Kasumi-1 (cell line): Measurements from ENCODE around the gene ERBB3.
"Not testable (repeated sequence)": the region's sequence is repeated elsewhere in the genome, so short reads cannot be mapped to it uniquely, and the experiment has no call there.

Source experiments
- DNase-seq, 2 experiments: peaks; one replicate each; lab custom pipeline; 2025; lab: John Stamatoyannopoulos, UW

The ERBB3 gene

DNA sequence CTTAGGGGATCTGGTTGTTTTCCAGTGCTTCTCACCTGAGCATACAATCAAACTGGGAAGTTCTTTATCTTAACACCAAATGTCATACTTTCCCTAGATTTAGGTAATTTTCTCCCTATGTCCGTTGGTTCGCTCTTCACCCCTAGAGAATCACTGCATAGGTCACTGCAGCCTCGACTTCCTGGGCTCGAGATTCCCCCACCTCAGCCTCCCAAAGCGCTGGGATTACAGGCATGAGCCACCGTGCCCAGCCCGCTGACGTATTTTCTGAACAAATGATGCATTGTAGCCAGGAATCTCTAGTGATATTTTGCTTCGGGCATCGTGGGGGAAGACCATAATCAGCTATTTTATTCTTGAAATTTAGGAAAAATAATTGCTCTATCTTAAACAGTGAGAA is 35.4 kb downstream of the ERBB3 start:
- no peak for DNase-seq

DNA sequence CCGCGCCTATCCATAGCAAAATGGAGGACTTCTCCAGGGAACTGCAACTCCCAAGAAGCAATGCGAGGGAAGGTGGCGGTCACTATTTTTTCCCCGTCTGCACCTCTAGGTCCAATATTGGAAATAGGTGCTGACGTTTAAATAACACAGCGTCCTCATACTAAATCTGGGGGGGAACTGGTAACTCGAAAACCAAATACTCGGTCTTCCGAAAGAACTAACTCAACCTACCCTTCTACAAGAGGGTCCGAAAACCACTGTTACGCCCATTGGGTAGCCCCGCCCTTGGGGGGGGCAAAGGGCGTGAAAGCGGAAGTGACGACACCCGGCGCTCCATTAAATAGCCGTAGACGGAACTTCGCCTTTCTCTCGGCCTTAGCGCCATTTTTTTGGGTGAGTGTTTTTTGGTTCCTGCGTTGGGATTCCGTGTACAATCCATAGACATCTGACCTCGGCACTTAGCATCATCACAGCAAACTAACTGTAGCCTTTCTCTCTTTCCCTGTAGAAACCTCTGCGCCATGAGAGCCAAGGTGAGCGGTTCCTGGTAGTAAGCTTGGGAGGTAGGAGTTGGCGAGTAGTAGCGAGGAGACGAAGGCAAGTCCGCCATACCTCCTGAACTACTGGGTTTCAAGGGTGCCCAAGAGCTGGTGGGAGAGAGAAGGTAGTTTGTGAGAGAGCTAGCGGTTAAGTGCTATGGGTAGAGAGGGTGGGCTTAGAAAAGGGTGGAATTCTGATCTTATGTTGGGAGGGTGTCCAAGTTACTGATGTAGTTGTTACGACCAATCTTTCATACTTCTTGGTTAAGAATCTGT is 36.5 kb downstream of the ERBB3 start, which contains the start of gene RPL41:
TSS of gene RPL41 (plus strand) at position 367 of the 815 bp plus-strand sequence.
- DNase-seq, result peak; percentile 94 to 96

- DNase-seq, result not testable (repeated sequence)
Measured at GRCh38 chr12:56117082-56117706, 37.2 kb downstream of the ERBB3 start.

DNA sequence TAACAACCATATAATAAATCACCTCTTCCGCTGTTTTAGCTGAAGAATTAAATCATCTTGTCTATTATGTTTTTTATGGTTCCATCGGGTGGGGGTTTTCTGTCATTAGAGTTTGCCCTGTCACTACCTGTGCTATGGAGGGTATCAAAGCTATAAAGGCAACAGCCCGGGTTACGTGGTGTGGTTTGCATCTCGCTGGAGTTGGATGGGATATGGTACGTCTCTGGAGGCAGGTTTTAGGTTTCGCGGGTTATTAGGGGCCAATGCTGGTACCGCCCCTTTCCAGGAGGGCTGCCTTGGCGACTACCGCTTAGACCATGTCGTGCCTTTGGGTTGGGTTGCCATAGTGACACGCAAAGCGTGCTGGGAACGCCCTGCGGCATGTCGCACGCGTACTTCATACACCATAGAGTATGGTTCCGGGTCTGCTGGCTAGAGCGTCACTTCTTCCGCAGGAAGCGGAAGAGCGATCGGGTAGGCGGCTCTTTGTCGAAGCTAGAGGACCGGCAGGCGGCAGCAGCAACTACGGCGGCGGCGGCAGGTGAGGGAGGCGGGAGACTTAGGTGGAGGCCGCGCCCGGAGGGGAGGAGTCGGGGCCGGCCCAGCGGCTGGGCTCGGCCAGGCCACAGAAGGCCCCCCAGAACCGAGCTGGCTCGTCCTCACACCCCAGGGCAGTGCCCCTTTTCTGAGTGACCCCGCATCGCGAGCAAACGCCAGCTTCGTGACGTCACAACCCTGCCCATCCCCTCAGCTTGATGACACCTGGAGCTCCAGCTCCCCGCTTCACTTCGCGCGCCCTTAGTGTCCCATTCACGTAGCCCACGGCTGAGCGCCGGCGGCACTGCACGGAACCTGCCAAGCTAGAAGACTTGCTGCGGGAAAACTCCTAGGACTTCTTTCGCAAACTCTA is 38.1 kb downstream of the ERBB3 start, which contains the start of gene ZC3H10:
TSS of gene ZC3H10 (plus strand) at position 489 of the 910 bp plus-strand sequence. CDS start 2,297 bp downstream, outside the sequence.
- DNase-seq, result peak; percentile 98 to 99

DNA sequence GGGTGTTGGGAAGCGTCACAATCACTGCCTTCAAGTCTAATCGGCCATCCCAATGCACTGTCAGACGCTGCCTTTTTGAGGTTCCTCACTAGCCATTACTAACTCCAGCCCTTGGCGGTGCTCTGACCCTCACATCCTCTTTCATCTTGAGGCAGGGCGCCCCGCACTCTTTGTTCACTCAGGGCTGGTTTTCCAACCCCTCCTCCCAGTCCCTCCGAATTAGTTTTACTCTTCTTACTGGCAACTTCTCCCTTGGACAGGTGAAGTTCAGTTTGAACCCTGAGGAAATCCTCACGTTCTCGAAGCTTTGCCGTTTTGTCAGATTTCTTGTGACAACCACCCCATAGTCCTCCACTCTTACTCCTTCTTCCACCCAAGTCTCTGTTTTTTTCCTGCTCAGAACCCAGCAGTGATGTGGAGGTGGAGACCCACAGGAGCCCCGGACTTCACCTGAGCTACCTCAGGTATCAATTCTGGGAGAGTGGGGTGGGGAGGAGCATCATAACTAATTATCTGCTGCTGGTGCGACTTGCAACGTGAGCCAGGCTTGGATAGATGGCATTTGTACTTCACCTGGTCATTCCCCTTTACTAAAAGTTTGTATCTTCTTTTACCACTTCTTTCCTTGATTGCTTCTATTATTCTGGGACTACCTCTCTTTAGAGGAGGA is 38.9 kb downstream of the ERBB3 start:
- DNase-seq, result no peak

DNA sequence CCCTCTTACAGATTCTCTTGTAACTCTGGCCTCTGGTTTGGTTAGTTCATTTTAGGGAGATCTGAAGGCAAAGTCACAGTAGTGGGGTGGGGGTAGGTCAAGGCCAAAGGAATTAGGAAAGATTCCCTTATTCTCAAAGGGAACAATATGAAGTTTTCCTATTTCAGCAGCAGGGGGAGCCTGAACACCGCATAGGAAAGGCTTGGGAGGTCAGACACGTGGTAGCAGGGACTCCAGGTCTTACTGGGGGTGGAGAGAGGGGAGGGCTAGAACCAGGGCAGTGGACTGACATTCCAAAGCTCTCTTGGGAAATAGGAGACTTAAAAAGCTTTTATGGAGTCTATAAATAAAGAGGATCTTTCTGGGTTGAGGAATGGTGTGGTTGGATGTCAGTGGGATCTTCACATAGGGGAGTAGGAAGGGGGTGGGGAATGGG is 39.4 kb downstream of the ERBB3 start:
- DNase-seq, result peak; percentile 91 to 94

GRCh38 chr12:56120158-56120846 is 40.3 kb downstream of the ERBB3 start:
- DNase-seq, result no peak

GRCh38 chr12:56121204-56121870 is 41.4 kb downstream of the ERBB3 start:
- no peak for DNase-seq

- DNase-seq, result no peak
Measured at GRCh38 chr12:56122637-56123036, 42.7 kb downstream of the ERBB3 start.

- no peak for DNase-seq
Measured at GRCh38 chr12:56124133-56124532, 44.2 kb downstream of the ERBB3 start.

GRCh38 chr12:56126732-56127239 is 46.8 kb downstream of the ERBB3 start:
- peak; percentile 39 to 45 for DNase-seq

DNA sequence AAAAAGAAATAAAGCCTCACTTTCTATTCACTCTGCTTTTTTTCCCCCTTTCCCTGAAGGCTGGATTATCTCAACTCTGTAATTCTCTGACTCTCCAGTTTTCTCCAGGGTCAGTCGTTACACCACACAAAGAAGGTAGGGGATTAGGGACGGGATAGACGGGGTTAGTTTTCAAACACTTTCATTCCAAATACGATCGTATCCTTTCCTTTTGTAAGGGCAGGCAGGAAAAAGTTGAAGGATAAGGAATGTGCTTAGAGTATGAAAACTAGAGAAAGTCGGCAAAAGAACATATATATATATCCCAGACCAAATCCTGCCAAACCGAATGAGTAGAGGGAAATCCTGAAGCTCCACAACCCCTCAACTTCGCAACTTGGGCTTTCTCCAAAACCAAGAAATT is 47.5 kb downstream of the ERBB3 start:
- DNase-seq, result no peak

- DNase-seq, result peak; percentile 99
Measured at GRCh38 chr12:56127888-56128669, 48.1 kb downstream of the ERBB3 start, which contains the start of gene ESYT1. ESYT1 (plus strand) TSS chr12:56128267; CDS start chr12:56128320, 53 bp downstream.

DNA sequence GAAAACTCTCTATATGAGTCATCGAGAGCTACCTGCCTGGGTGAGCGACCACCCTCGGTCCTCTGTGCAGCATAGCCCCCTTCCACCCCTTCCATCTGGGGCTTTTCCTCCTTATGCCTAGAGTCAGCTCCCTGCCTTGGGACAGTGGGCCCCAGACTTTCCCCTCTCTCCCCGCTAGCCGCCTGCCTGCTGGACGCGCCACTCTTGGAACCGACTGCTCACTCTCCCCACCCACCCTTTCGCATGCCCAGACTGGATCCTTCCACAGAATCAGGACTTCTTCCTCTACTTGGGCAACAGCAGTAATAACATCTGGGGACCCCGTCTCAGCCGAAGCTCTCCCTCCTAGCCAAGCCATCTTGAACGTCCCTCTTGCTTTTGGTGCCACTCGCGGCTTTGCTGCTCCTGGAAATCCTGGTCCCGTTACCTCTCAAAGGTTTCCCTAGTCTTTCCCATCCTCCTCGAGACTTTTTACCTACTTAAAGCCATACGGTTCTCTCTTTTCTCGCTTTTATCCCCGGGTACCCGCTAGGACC is 48.8 kb downstream of the ERBB3 start:
- DNase-seq, result peak; percentile 40 to 71

- DNase-seq, result peak; percentile 80 to 82
Measured at GRCh38 chr12:56129206-56129941, 49.4 kb downstream of the ERBB3 start.

- DNase-seq, result no peak
Measured at GRCh38 chr12:56129942-56130495, 50.1 kb downstream of the ERBB3 start.

GRCh38 chr12:56130876-56131275 is 50.9 kb downstream of the ERBB3 start:
- DNase-seq, result no peak

- DNase-seq, result no peak
Measured at GRCh38 chr12:56134897-56135296, 54.9 kb downstream of the ERBB3 start.
